NCI-H345 treated with DMSO at 0.1 percent for 48 hours (cell line): Measurements from ENCODE around the gene NUDT8.
"Not testable (repeated sequence)": the region's sequence is repeated elsewhere in the genome, so short reads cannot be mapped to it uniquely, and the experiment has no call there.

Experiments
- DNase-seq: peaks from one replicate; lab custom pipeline; 2025; ENCODE audit not compliant: unreplicated experiment; lab: John Stamatoyannopoulos, UW

Gene NUDT8

GRCh38 chr11:67596753-67597300, 32.9 kb downstream of the NUDT8 start:
- no peak for DNase-seq

- no peak for DNase-seq
Measured at GRCh38 chr11:67594480-67594879, 35.3 kb downstream of the NUDT8 start.

- DNase-seq, result no peak
Measured at GRCh38 chr11:67593565-67593905, 36.2 kb downstream of the NUDT8 start.

GRCh38 chr11:67592880-67593564, 36.7 kb downstream of the NUDT8 start:
- DNase-seq, result no peak

- DNase-seq, result not testable (repeated sequence)
Measured at GRCh38 chr11:67588899-67589415, 40.8 kb downstream of the NUDT8 start.

- DNase-seq, result no peak
Measured at GRCh38 chr11:67588136-67588503, 41.6 kb downstream of the NUDT8 start.

GRCh38 chr11:67586568-67587250, 43.0 kb downstream of the NUDT8 start:
- no peak for DNase-seq

GRCh38 chr11:67585911-67586310, 43.8 kb downstream of the NUDT8 start:
- no peak for DNase-seq

GRCh38 chr11:67584881-67585873, 44.6 kb downstream of the NUDT8 start:
- no peak for DNase-seq

GRCh38 chr11:67584205-67584880, 45.4 kb downstream of the NUDT8 start:
- no peak for DNase-seq

- DNase-seq, result no peak
Measured at GRCh38 chr11:67583247-67584204, 46.2 kb downstream of the NUDT8 start, which contains the start of gene GSTP1. Gene GSTP1 (plus strand): TSS chr11:67583812. CDS start chr11:67583844, 32 bp downstream.

- peak; percentile 24 for DNase-seq
Measured at GRCh38 chr11:67582011-67582410, 47.7 kb downstream of the NUDT8 start.

GRCh38 chr11:67581469-67581868, 48.3 kb downstream of the NUDT8 start:
- peak; percentile 51 for DNase-seq

- DNase-seq, result no peak
Measured at GRCh38 chr11:67577951-67578350, 51.8 kb downstream of the NUDT8 start.
